Smooth muscle cell (in vitro differentiated cells): ENCODE data around the gene LRIT3. TPM values are rescaled to one million over a fixed set of nuclear protein-coding genes. Genes with fewer than 3 reads are reported as not detected.
"Not testable (repeated sequence)": the region's sequence is repeated elsewhere in the genome, so short reads cannot be mapped to it uniquely, and the experiment has no call there.

Source experiments
- DNase-seq: peaks from one replicate; lab custom pipeline; 2025; ENCODE audit not compliant: unreplicated experiment; lab: John Stamatoyannopoulos, UW
- H2AFZ ChIP-seq: fragments of 200-600 bp; sonication (generic); 2 replicates; pipeline ENCODE4 v1.6.0; 2016; ENCODE audit warnings: antibody characterized with exemption, low read depth, mild to moderate bottlenecking
- H3F3A ChIP-seq: fragments of 200-600 bp; sonication (generic); 2 replicates; pipeline ENCODE4 v1.6.0; 2017; ENCODE audit warnings: antibody characterized with exemption, low read depth
- H3K27ac ChIP-seq: fragments of 200-600 bp; sonication (generic); 2 replicates; pipeline ENCODE4 v1.5.1; 2016; ENCODE audit warnings: low read depth, mild to moderate bottlenecking
- H3K27me3 ChIP-seq: fragments of 200-600 bp; sonication (generic); 2 replicates; pipeline ENCODE4 v1.6.1; 2016; ENCODE audit warnings: low read depth, mild to moderate bottlenecking
- H3K36me3 ChIP-seq: fragments of 200-600 bp; sonication (generic); 2 replicates; pipeline ENCODE4 v1.5.1; 2016; ENCODE audit warnings: low read depth
- H3K4me1 ChIP-seq: fragments of 200-600 bp; sonication (generic); 2 replicates; pipeline ENCODE4 v1.5.1; 2016; ENCODE audit warnings: low read depth
- H3K4me2 ChIP-seq: fragments of 200-600 bp; sonication (generic); 2 replicates; pipeline ENCODE4 v1.6.0; 2016; ENCODE audit warnings: mild to moderate bottlenecking
- H3K4me3 ChIP-seq: fragments of 200-600 bp; sonication (generic); 2 replicates; pipeline ENCODE4 v1.5.1; 2016; ENCODE audit warnings: mild to moderate bottlenecking
- H3K79me2 ChIP-seq: fragments of 200-600 bp; sonication (generic); 2 replicates; pipeline ENCODE4 v1.6.0; 2016; ENCODE audit warnings: low read depth, mild to moderate bottlenecking
- H3K9ac ChIP-seq: fragments of 200-600 bp; sonication (generic); 2 replicates; pipeline ENCODE4 v1.6.0; 2016; ENCODE audit warnings: low read depth
- H3K9me3 ChIP-seq: fragments of 200-600 bp; sonication (generic); replicated peaks from 2 replicates; pipeline ENCODE4 v1.5.1; 2016; ENCODE audit warnings: low read depth
- H4K20me1 ChIP-seq: fragments of 200-600 bp; sonication (generic); 2 replicates; pipeline ENCODE4 v1.6.0; 2016; ENCODE audit warnings: low read depth
- WGBS: methylation state at CpG from one replicate; pipeline ENCODE4 v1.1.7; 2016; ENCODE audit warnings: low lambda C conversion rate; 5-methylcytosine and 5-hydroxymethylcytosine counted together
- polyA plus RNA-seq: library from polyadenylated mRNA; unstranded; fragments of >200 nt; fragmentation: Nextera tagmentation; extraction: Ambion mirVana; gene quantifications from 2 replicates; pipeline ENCODE4 v1.2.1, GENCODE V29; 2016
- total RNA-seq: library from RNA; depleted of rRNA; stranded (reverse); fragments of >200 nt; gene quantifications from 2 replicates; pipeline ENCODE4 v1.2.3, GENCODE V29; 2014
- TF ChIP-seq, protein P1 (sequence below): fragments of 200-600 bp; sonication (generic); IDR thresholded peaks from 2 replicates; pipeline ENCODE4 v1.5.1; 2017; ENCODE audit warnings: borderline replicate concordance, mild to moderate bottlenecking, antibody characterized with exemption; ENCODE audit not compliant: insufficient read depth, poor library complexity, severe bottlenecking

The LRIT3 gene
- total and polyA plus RNA-seq, 2 experiments from 2014 or later = 0.04 TPM; not detected in 1

- H3K4me3 ChIP-seq = no peak overlapping the region
- H3K36me3 ChIP-seq = no peaks in the 10 kb centered on the region
- H3K4me1 ChIP-seq = no peaks in the 10 kb centered on the region
- no peaks in the 10 kb centered on the region for H4K20me1 ChIP-seq
- H3K27ac ChIP-seq = no peak overlapping the region
- H2AFZ ChIP-seq = no peak overlapping the region
- TF ChIP-seq, protein P1, sequence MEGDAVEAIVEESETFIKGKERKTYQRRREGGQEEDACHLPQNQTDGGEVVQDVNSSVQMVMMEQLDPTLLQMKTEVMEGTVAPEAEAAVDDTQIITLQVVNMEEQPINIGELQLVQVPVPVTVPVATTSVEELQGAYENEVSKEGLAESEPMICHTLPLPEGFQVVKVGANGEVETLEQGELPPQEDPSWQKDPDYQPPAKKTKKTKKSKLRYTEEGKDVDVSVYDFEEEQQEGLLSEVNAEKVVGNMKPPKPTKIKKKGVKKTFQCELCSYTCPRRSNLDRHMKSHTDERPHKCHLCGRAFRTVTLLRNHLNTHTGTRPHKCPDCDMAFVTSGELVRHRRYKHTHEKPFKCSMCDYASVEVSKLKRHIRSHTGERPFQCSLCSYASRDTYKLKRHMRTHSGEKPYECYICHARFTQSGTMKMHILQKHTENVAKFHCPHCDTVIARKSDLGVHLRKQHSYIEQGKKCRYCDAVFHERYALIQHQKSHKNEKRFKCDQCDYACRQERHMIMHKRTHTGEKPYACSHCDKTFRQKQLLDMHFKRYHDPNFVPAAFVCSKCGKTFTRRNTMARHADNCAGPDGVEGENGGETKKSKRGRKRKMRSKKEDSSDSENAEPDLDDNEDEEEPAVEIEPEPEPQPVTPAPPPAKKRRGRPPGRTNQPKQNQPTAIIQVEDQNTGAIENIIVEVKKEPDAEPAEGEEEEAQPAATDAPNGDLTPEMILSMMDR = no peak
- no peak for DNase-seq
- no peaks in the 10 kb centered on the region for H3K9me3 ChIP-seq
- WGBS = 86% methylated on average over 3 of the region's 3 CpGs
- no peaks in the 10 kb centered on the region for H3F3A ChIP-seq
- no peak overlapping the region for H3K4me2 ChIP-seq
- H3K27me3 ChIP-seq = no peaks in the 10 kb centered on the region
- H3K9ac ChIP-seq = no peak overlapping the region
- H3K79me2 ChIP-seq = no peaks in the 10 kb centered on the region
These were observed 10.9 kb upstream of the LRIT3 start for GRCh38 chr4:109836985-109837384.

GRCh38 chr4:109846395-109847098 lies 1.4 kb upstream of the LRIT3 start:
- Histone ChIP-seq H3K36me3 (no peaks in the 10 kb centered on the region), H3K27ac (no peak overlapping the region), H3K4me1 (peaks cover 16% of the 10 kb centered on the region), H3F3A (no peaks in the 10 kb centered on the region), H3K4me3 (no peak overlapping the region), H3K27me3 (no peaks in the 10 kb centered on the region), H3K9me3 (no peaks in the 10 kb centered on the region), H3K79me2 (no peaks in the 10 kb centered on the region), H2AFZ (peak overlapping the region; percentile 45), H3K4me2 (peak overlapping the region; percentile 40), H4K20me1 (no peaks in the 10 kb centered on the region), H3K9ac (no peak overlapping the region)
- WGBS = 44% methylated on average over 6 of the region's 6 CpGs
- no peak for DNase-seq
- TF ChIP-seq, protein P1 = no peak

DNA sequence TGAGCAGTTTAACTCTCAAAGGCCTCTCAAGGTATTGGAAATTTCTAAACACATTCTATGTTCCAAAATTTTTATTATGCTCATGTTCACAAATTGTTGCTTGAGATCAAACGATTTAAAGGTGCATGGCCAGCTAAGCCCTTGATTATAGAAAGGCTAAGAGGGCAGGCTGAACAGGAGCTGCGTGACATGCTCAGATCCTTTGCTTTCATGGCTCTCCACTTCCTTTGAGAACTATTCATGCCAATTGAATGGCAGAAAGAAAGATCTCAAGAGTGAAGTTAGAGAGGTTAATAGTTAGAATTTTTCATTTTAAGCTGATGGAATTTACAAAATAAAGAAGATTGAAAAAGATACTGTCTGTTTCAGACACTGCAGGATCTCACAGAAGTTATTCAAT lies 594 bp downstream of the LRIT3 start:
- Histone ChIP-seq H3K4me3 (no peak overlapping the region), H4K20me1 (no peaks in the 10 kb centered on the region), H3K4me2 (no peak overlapping the region), H3K9ac (no peak overlapping the region), H3K36me3 (no peaks in the 10 kb centered on the region), H3F3A (no peaks in the 10 kb centered on the region), H3K9me3 (no peaks in the 10 kb centered on the region), H3K27me3 (no peaks in the 10 kb centered on the region), H3K79me2 (no peaks in the 10 kb centered on the region), H3K4me1 (peaks cover 16% of the 10 kb centered on the region), H3K27ac (no peak overlapping the region), H2AFZ (no peak overlapping the region)
- 82% methylated on average over 2 of the region's 2 CpGs for WGBS
- TF ChIP-seq, protein P1 = no peak
- no peak for DNase-seq

GRCh38 chr4:109850601-109851000 lies 2.7 kb downstream of the LRIT3 start:
- H3K4me1 ChIP-seq = peaks cover 16% of the 10 kb centered on the region
- H3K4me3 ChIP-seq = no peak overlapping the region
- no peaks in the 10 kb centered on the region for H4K20me1 ChIP-seq
- H3K9ac ChIP-seq = no peak overlapping the region
- 97% methylated on average over 5 of the region's 5 CpGs for WGBS
- H3K27me3 ChIP-seq = no peaks in the 10 kb centered on the region
- H3F3A ChIP-seq = no peaks in the 10 kb centered on the region
- H3K79me2 ChIP-seq = no peaks in the 10 kb centered on the region
- no peaks in the 10 kb centered on the region for H3K36me3 ChIP-seq
- no peaks in the 10 kb centered on the region for H3K9me3 ChIP-seq
- no peak overlapping the region for H2AFZ ChIP-seq
- no peak for DNase-seq
- TF ChIP-seq, protein P1 = no peak
- H3K27ac ChIP-seq = no peak overlapping the region
- no peak overlapping the region for H3K4me2 ChIP-seq

GRCh38 chr4:109859426-109860300 lies 11.8 kb downstream of the LRIT3 start:
- H3K4me3 ChIP-seq, H3K27ac ChIP-seq, H4K20me1 ChIP-seq, H3F3A ChIP-seq, H3K9me3 ChIP-seq, DNase-seq, H3K4me1 ChIP-seq, H3K27me3 ChIP-seq, H3K9ac ChIP-seq, H3K36me3 ChIP-seq, H2AFZ ChIP-seq, H3K79me2 ChIP-seq, H3K4me2 ChIP-seq: not testable (repeated sequence)
- 85% methylated on average over 4 of the region's 4 CpGs for WGBS
